GM12892 (cell line): ENCODE data around the gene OAS1.

Source experiments
- POLR2A ChIP-seq: IDR thresholded peaks from 2 replicates; pipeline ENCODE4 v1.6.1; 2011; ENCODE audit warnings: low read depth, low read length, control low read depth
- POLR2AphosphoS5 ChIP-seq: IDR thresholded peaks from 2 replicates; pipeline ENCODE4 v1.6.1; 2011; ENCODE audit warnings: low read depth, low read length, control low read depth
- TAF1 ChIP-seq: IDR thresholded peaks from 2 replicates; pipeline ENCODE4 v1.6.1; 2011; ENCODE audit warnings: low read depth, mild to moderate bottlenecking, control low read depth, low read length, borderline replicate concordance

GRCh38 chr12:112879191-112879705 is 27.5 kb upstream of the OAS1 start:
- TF ChIP-seq TAF1 (no peak), POLR2A (no peak), POLR2AphosphoS5 (no peak)
